SH-SY5Y (cell line): ENCODE measurements around the gene SRPRB.

Source experiments
- GATA2 ChIP-seq: IDR thresholded peaks from 2 replicates; pipeline ENCODE4 v1.6.1; 2011; ENCODE audit warnings: mild to moderate bottlenecking, low read depth, low read length
- GATA3 ChIP-seq: IDR thresholded peaks from 2 replicates; pipeline ENCODE4 v1.6.1; 2011; ENCODE audit warnings: low read depth, mild to moderate bottlenecking, low read length, moderate library complexity

GRCh38 chr3:133805384-133805701 is 272 bp upstream of the SRPRB start:
- TF ChIP-seq GATA3 (no peak), GATA2 (no peak)
